Mammary epithelial cell (primary cell): ENCODE results near the gene IQGAP2.

ENCODE experiments used
- CTCF ChIP-seq, 2 donors: IDR thresholded peaks in 1 of 2; conservative IDR thresholded peaks in 1 of 2; 2 replicates each; pipeline ENCODE4 v1.5.1; 2011 to 2012; ENCODE audit warnings: inconsistent platforms in 2 of 2, low read length in 2 of 2, mild to moderate bottlenecking in 2 of 2, control low read depth in 1 of 2, low read depth in 1 of 2; ENCODE audit not compliant: insufficient read depth in 1 of 2; ENCODE audit errors: extremely low read depth in 1 of 2
- EZH2 ChIP-seq: IDR thresholded peaks from 2 replicates; pipeline ENCODE4 v1.6.1; 2012; ENCODE audit warnings: low read length, inconsistent platforms, borderline replicate concordance

- TF ChIP-seq CTCF (conservative IDR thresholded peaks at IDR 0.05 in 1 of 2, IDR thresholded peaks at IDR 0.05 in 1 of 2; ENCODE audit: extremely low read depth in 1 of 2, insufficient read depth in 1 of 2, low read depth in 1 of 2, low read length in 2 of 2) (no peak), EZH2 (no peak)
These were observed 80.8 kb downstream of the IQGAP2 start for GRCh38 chr5:76483881-76484280.
